ENCODE measurements around the gene ABCA13. TPM values are rescaled to one million over a fixed set of nuclear protein-coding genes. Genes with fewer than 3 reads are reported as not detected.

ABCA13 gene
- total and polyA plus RNA-seq, 4 donors, result 1.2 to 23.2 (median 3.5) TPM

DNA sequence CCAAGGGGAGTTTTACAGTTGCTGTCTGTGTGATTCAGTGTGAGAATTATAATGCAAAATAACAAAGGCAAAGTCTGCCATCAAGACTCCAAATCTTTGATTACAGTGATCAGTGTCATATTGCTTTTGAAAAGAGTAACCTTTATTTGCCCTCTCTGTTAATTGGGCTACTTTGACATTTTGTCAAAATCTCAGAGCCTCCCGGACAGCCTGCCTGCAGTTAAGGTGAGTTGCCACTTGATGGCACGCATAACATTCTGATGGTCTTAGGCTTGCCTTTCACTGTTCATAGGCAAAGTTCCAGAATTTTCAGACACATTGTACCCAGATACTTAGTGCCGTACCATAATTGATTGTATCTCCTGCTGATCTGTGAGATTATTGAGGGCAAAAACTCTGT lies 253.5 kb downstream of the ABCA13 start:
- Histone ChIP-seq H3K27me3 (ENCODE audit: control insufficient read depth in 3 of 3, insufficient read depth in 3 of 3, low read length in 2 of 3) (no peaks in the 10 kb centered on the region), H3K4me3 (no peak overlapping the region), H3K27ac (ENCODE audit: low read depth in 1 of 2, low read length in 1 of 2) (no peak overlapping the region), H3K4me1 (ENCODE audit: control insufficient read depth in 5 of 5, insufficient read depth in 5 of 5, low read length in 5 of 5) (no peaks in the 10 kb centered on the region), H3K9ac (ENCODE audit: insufficient read depth in 1 of 2, low read length in 2 of 2) (no peak overlapping the region), H3K9me3 (ENCODE audit: control insufficient read depth in 4 of 4, insufficient read depth in 3 of 4, low read length in 3 of 4) (no peaks in the 10 kb centered on the region), H3K36me3 (ENCODE audit: control insufficient read depth in 4 of 4, insufficient read depth in 4 of 4, low read length in 4 of 4) (no peaks in the 10 kb centered on the region)
- DNase-seq (peak in 2 of 3 donors; percentile 19 to 21), ATAC-seq (ENCODE audit: insufficient read depth, low FRiP score) (no peak)
- WGBS, 2 donors, result 36 to 79% methylated on average over 3 of the region's 3 CpGs
- TF ChIP-seq, protein P1, sequence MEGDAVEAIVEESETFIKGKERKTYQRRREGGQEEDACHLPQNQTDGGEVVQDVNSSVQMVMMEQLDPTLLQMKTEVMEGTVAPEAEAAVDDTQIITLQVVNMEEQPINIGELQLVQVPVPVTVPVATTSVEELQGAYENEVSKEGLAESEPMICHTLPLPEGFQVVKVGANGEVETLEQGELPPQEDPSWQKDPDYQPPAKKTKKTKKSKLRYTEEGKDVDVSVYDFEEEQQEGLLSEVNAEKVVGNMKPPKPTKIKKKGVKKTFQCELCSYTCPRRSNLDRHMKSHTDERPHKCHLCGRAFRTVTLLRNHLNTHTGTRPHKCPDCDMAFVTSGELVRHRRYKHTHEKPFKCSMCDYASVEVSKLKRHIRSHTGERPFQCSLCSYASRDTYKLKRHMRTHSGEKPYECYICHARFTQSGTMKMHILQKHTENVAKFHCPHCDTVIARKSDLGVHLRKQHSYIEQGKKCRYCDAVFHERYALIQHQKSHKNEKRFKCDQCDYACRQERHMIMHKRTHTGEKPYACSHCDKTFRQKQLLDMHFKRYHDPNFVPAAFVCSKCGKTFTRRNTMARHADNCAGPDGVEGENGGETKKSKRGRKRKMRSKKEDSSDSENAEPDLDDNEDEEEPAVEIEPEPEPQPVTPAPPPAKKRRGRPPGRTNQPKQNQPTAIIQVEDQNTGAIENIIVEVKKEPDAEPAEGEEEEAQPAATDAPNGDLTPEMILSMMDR (IDR thresholded peaks at IDR 0.05; ENCODE audit: control extremely low read depth, extremely low read depth), result no peak

DNA sequence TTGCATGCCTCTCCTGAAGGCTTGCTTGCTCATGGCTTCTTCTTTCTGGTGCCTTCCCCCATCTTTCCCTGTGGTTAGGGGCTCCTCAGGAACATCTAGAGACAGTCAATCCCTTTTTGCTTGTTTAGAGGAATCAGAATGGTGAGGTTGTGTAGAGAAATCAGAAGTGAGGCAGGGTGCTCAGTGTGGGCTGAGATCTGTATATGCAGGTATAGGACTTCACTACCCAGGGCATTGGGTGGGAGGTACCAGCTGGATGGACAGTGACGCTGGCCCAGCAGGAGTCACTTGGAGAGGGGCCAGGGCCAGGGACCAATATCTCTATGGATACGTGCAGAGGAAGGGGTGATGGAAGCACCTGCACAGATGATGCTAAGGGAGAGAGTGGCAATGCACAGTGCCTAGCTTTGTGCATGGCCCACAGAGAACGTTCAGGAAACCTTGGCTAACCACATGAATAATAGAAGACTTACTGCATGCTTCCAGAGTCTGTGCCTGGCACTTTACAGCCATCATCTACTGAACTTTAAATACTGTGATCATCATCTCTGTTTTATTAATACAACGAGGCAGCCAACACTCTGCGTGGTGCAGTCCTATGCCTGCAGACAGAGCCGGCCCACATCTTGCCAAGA lies 255.2 kb downstream of the ABCA13 start:
- Histone ChIP-seq H3K27me3 (ENCODE audit: control insufficient read depth in 3 of 3, insufficient read depth in 3 of 3, low read length in 2 of 3) (no peaks in the 10 kb centered on the region), H3K9me3 (ENCODE audit: control insufficient read depth in 4 of 4, insufficient read depth in 3 of 4, low read length in 3 of 4) (no peaks in the 10 kb centered on the region), H3K4me1 (ENCODE audit: control insufficient read depth in 5 of 5, insufficient read depth in 5 of 5, low read length in 5 of 5) (no peaks in the 10 kb centered on the region), H3K9ac (ENCODE audit: insufficient read depth in 1 of 2, low read length in 2 of 2) (no peak overlapping the region), H3K36me3 (ENCODE audit: control insufficient read depth in 4 of 4, insufficient read depth in 4 of 4, low read length in 4 of 4) (no peaks in the 10 kb centered on the region), H3K27ac (ENCODE audit: low read depth in 1 of 2, low read length in 1 of 2) (no peak overlapping the region), H3K4me3 (no peak overlapping the region)
- TF ChIP-seq, protein P1 (IDR thresholded peaks at IDR 0.05; ENCODE audit: control extremely low read depth, extremely low read depth), result no peak
- ATAC-seq (ENCODE audit: insufficient read depth, low FRiP score) (no peak), DNase-seq (no peak)
- 76 to 94% methylated on average over 6 of the region's 6 CpGs for WGBS, 2 donors

DNA sequence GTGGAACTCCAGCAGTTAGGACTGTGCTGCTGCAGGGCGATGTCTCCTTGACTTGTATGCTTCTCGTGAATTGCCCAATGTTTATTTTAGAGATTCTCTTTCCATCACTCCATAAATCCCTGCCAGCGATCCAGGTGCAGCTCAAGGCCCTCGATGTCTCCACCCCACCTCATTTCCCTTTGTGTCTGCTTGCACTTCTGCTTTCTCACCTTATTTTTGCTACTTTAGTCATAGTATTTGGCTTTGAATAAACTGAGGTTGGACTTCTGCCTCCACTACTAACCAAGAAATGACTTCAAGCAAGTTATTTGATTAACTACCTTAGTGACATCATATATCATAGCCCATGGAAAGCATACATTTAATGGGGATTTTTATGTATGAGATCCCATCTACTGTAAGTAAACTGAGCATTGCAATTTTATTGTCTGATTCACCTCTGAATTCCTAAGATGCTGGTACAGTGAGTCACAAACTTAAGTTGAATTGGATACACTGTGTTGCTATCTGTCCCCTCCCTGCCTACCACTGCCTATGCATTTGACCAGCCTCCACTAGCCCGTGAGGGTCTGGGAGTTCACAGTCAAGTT lies 255.8 kb downstream of the ABCA13 start:
- 57 to 71% methylated on average over 5 of the region's 5 CpGs for WGBS, 2 donors
- DNase-seq (no peak), ATAC-seq (ENCODE audit: insufficient read depth, low FRiP score) (no peak)
- H3K27me3 ChIP-seq (ENCODE audit: control insufficient read depth in 3 of 3, insufficient read depth in 3 of 3, low read length in 2 of 3), result no peaks in the 10 kb centered on the region
- H3K9ac ChIP-seq (ENCODE audit: insufficient read depth in 1 of 2, low read length in 2 of 2), result no peak overlapping the region
- no peak overlapping the region for H3K27ac ChIP-seq (ENCODE audit: low read depth in 1 of 2, low read length in 1 of 2)
- TF ChIP-seq, protein P1 (IDR thresholded peaks at IDR 0.05; ENCODE audit: control extremely low read depth, extremely low read depth), result no peak
- no peak overlapping the region for H3K4me3 ChIP-seq
- H3K9me3 ChIP-seq (ENCODE audit: control insufficient read depth in 4 of 4, insufficient read depth in 3 of 4, low read length in 3 of 4), result no peaks in the 10 kb centered on the region
- no peaks in the 10 kb centered on the region for H3K36me3 ChIP-seq (ENCODE audit: control insufficient read depth in 4 of 4, insufficient read depth in 4 of 4, low read length in 4 of 4)
- H3K4me1 ChIP-seq (ENCODE audit: control insufficient read depth in 5 of 5, insufficient read depth in 5 of 5, low read length in 5 of 5), result no peaks in the 10 kb centered on the region

Measured in lung (tissue), 12 donors.